HG02759 (cell line): ENCODE data around the gene SLC7A1.

Source experiments
- ATAC-seq: cut with Tn5 transposase; IDR thresholded peaks from one replicate; pipeline ENCODE4 v1.9.1; 2021; ENCODE audit warnings: mild to moderate bottlenecking, moderate library complexity; ENCODE audit not compliant: unreplicated experiment

The SLC7A1 gene

GRCh38 chr13:29511980-29512379 is 83.5 kb downstream of the SLC7A1 start:
- ATAC-seq = no peak

GRCh38 chr13:29511106-29511796 is 84.2 kb downstream of the SLC7A1 start:
- no peak for ATAC-seq

GRCh38 chr13:29510651-29511084 is 84.8 kb downstream of the SLC7A1 start:
- no peak for ATAC-seq

- no peak for ATAC-seq
Observed at GRCh38 chr13:29509999-29510589, 85.4 kb downstream of the SLC7A1 start.

- no peak for ATAC-seq
Observed at GRCh38 chr13:29508876-29509252, 86.6 kb downstream of the SLC7A1 start.

GRCh38 chr13:29508130-29508875 is 87.2 kb downstream of the SLC7A1 start:
- ATAC-seq = peak; percentile 76

GRCh38 chr13:29507356-29507755 is 88.1 kb downstream of the SLC7A1 start:
- no peak for ATAC-seq

- ATAC-seq = no peak
Observed at GRCh38 chr13:29505950-29506349, 89.5 kb downstream of the SLC7A1 start.

GRCh38 chr13:29505511-29505910 is 90.0 kb downstream of the SLC7A1 start:
- no peak for ATAC-seq

- no peak for ATAC-seq
Observed at GRCh38 chr13:29504691-29505090, 90.8 kb downstream of the SLC7A1 start.

GRCh38 chr13:29503041-29503837 is 92.2 kb downstream of the SLC7A1 start:
- no peak for ATAC-seq

- no peak for ATAC-seq
Observed at GRCh38 chr13:29502391-29503008, 93.0 kb downstream of the SLC7A1 start.

- ATAC-seq = no peak
Observed at GRCh38 chr13:29501674-29502073, 93.8 kb downstream of the SLC7A1 start.

- no peak for ATAC-seq
Observed at GRCh38 chr13:29500386-29500785, 95.1 kb downstream of the SLC7A1 start.

- ATAC-seq = no peak
Observed at GRCh38 chr13:29499506-29500165, 95.9 kb downstream of the SLC7A1 start.

- no peak for ATAC-seq
Observed at GRCh38 chr13:29498426-29499040, 97.0 kb downstream of the SLC7A1 start.

GRCh38 chr13:29497137-29497654 is 98.3 kb downstream of the SLC7A1 start:
- ATAC-seq = no peak

- peak; percentile 61 for ATAC-seq
Observed at GRCh38 chr13:29496241-29496712, 99.2 kb downstream of the SLC7A1 start.

- no peak for ATAC-seq
Observed at GRCh38 chr13:29494520-29494919, 101.0 kb downstream of the SLC7A1 start.
